B cell (primary cell): ENCODE results near the gene ITGA7. TPM values are rescaled to one million over a fixed set of nuclear protein-coding genes. Genes with fewer than 3 reads are reported as not detected.

ENCODE experiments used
- ATAC-seq: fragments of 200-7000 bp; cut with Tn5 transposase; one replicate; pipeline ENCODE4 v1.10.0; 2021; ENCODE audit warnings: low read depth, mild to moderate bottlenecking, moderate number of reproducible peaks, moderate library complexity
- CTCF ChIA-PET: fragments of 350-600 bp; sonication (Branson Sonifier 250); formaldehyde crosslinking; loops from one replicate; lab custom pipeline; 2021; ENCODE audit warnings: antibody characterized with exemption, inconsistent platforms; lab: Charles Lee
- POLR2A ChIA-PET: fragments of 350-600 bp; sonication (Branson Sonifier 250); formaldehyde crosslinking; loops from one replicate; lab custom pipeline; 2021; ENCODE audit warnings: antibody characterized with exemption; lab: Charles Lee
- DNase-seq: peaks from one replicate; pipeline ENCODE4 v3.0.0; 2013
- H2AFZ ChIP-seq: 2 replicates; pipeline ENCODE4 v1.6.1; 2012; ENCODE audit warnings: mild to moderate bottlenecking, low read depth, low read length; ENCODE audit not compliant: insufficient read depth, poor library complexity, severe bottlenecking
- H3K27ac ChIP-seq, 2 donors: 1 replicate in 1 of 2; 2 replicates in 1 of 2; pipeline ENCODE4 v1.5.1; 2012 to 2013; ENCODE audit warnings: low read length in 2 of 2, mild to moderate bottlenecking in 2 of 2, moderate library complexity in 1 of 2
- H3K27me3 ChIP-seq, 4 experiments: fragments of 200-600 bp in 1 of 4; sonication (generic) in 1 of 4; replicated peaks in 1 of 4; 1 replicate in 2 of 4; 2 replicates in 2 of 4; pipeline versions ENCODE4 v1.6.1 to v1.7.0; 2013 to 2016; ENCODE audit warnings: low read length in 3 of 4, mild to moderate bottlenecking in 2 of 4, mixed read lengths in 1 of 4, moderate library complexity in 1 of 4; ENCODE audit not compliant: insufficient read depth in 4 of 4, control insufficient read depth in 3 of 4; ENCODE audit errors: control extremely low read depth in 1 of 4
- H3K36me3 ChIP-seq, 2 experiments: replicated peaks in 1 of 2; 1 replicate in 1 of 2; 2 replicates in 1 of 2; pipeline versions ENCODE4 v1.6.1 to v1.7.1; 2013; ENCODE audit warnings: low read length in 1 of 2; ENCODE audit not compliant: insufficient read depth in 2 of 2, control insufficient read depth in 1 of 2; ENCODE audit errors: control extremely low read depth in 1 of 2, extremely low read depth in 1 of 2
- H3K4me1 ChIP-seq, 2 donors: fragments of 200-600 bp in 1 of 2; sonication (generic) in 1 of 2; 1 replicate in 1 of 2; 2 replicates in 1 of 2; pipeline versions ENCODE4 v1.5.1 to v1.6.1; 2013 to 2017; ENCODE audit warnings: low read length in 2 of 2; ENCODE audit not compliant: control insufficient read depth in 2 of 2, insufficient read depth in 2 of 2
- H3K4me2 ChIP-seq: replicated peaks from 2 replicates; pipeline ENCODE3; 2012; ENCODE audit warnings: mild to moderate bottlenecking, low read depth, low read length; ENCODE audit not compliant: poor library complexity, severe bottlenecking
- H3K4me3 ChIP-seq, 5 experiments: fragments of 200-600 bp in 1 of 5; sonication (generic) in 1 of 5; 1 replicate in 3 of 5; 2 replicates in 2 of 5; pipeline versions ENCODE4 v1.5.1 to v1.7.0; 2011 to 2016; ENCODE audit warnings: low read length in 4 of 5, mild to moderate bottlenecking in 4 of 5, low read depth in 2 of 5, control low read depth in 1 of 5, moderate library complexity in 1 of 5; ENCODE audit not compliant: insufficient read depth in 1 of 5; ENCODE audit errors: control extremely low read depth in 1 of 5, extremely low read depth in 1 of 5
- H3K79me2 ChIP-seq: fragments of 200-600 bp; sonication (generic); one replicate; pipeline ENCODE4 v1.6.0; 2016; ENCODE audit warnings: low read length; ENCODE audit not compliant: control insufficient read depth, insufficient read depth
- H3K9ac ChIP-seq: fragments of 200-600 bp; sonication (generic); 2 replicates; pipeline ENCODE4 v1.6.1; 2017; ENCODE audit warnings: mild to moderate bottlenecking, low read length, moderate library complexity
- H3K9me3 ChIP-seq, 3 donors: one replicate each; pipeline versions ENCODE4 v1.6.1 to v1.7.1; 2013; ENCODE audit warnings: low read length in 2 of 3; ENCODE audit not compliant: control insufficient read depth in 2 of 3, insufficient read depth in 1 of 3; ENCODE audit errors: control extremely low read depth in 1 of 3
- H4K20me1 ChIP-seq: 2 replicates; pipeline ENCODE4 v1.6.0; 2012; ENCODE audit warnings: mild to moderate bottlenecking, low read length; ENCODE audit not compliant: insufficient read depth, control insufficient read depth, poor library complexity, severe bottlenecking
- H3K27ac Mint-ChIP-seq: one replicate; pipeline ENCODE4 v1.8.0; 2021; ENCODE audit warnings: mixed read lengths
- H3K27me3 Mint-ChIP-seq: one replicate; pipeline ENCODE4 v1.8.0; 2021; ENCODE audit warnings: mixed read lengths
- H3K4me1 Mint-ChIP-seq: one replicate; pipeline ENCODE4 v1.8.0; 2021; ENCODE audit warnings: mixed read lengths
- H3K4me3 Mint-ChIP-seq: one replicate; pipeline ENCODE4 v1.8.0; 2021; ENCODE audit warnings: mixed read lengths
- H3K9me3 Mint-ChIP-seq: one replicate; pipeline ENCODE4 v1.8.0; 2022; ENCODE audit warnings: mixed read lengths; ENCODE audit not compliant: insufficient read depth
- CTCF ChIP-seq: fragments of 200-600 bp; IDR thresholded peaks from one replicate; pipeline ENCODE4 v1.8.0; 2022; ENCODE audit warnings: antibody characterized with exemption, mild to moderate bottlenecking
- EZH2 ChIP-seq: IDR thresholded peaks from 2 replicates; pipeline ENCODE4 v1.6.1; 2012; ENCODE audit warnings: borderline replicate concordance, low read depth, mild to moderate bottlenecking, moderate library complexity, low read length; ENCODE audit not compliant: insufficient read depth, poor library complexity, severe bottlenecking
- WGBS: methylation state at CpG from one replicate; pipeline ENCODE4 v1.1.5; 2013; ENCODE audit warnings: missing lambda C conversion rate; ENCODE audit not compliant: insufficient coverage; 5-methylcytosine and 5-hydroxymethylcytosine counted together
- intact Hi-C: fragments of 100-400 bp; cut with micrococcal nuclease; formaldehyde crosslinking; loops from one replicate; pipeline ENCODE4 v1.10.0; 2022
- polyA plus RNA-seq: library from polyadenylated mRNA; depleted of rRNA; stranded (reverse); fragments of >200 nt; gene quantifications from 2 replicates; pipeline ENCODE4 v1.2.3, GENCODE V29; 2012
- total RNA-seq, 2 donors: library from RNA; stranded (reverse); fragments of 120-200 nt in 1 of 2; gene quantifications; 1 replicate in 1 of 2; 2 replicates in 1 of 2; pipeline versions ENCODE4 v1.2.3 to v1.2.4, GENCODE V29; 2013 to 2022

The ITGA7 gene
- total and polyA plus RNA-seq, 2 donors (not counting 1 experiment from before 2014, with no cell fraction given): 2.4 to 3.3 TPM

GRCh38 chr12:55726971-55727370, 19.3 kb upstream of the ITGA7 start:
- Mint-ChIP-seq H3K4me1 (peaks cover 45% of the 10 kb centered on the region), H3K27me3 (no peaks in the 10 kb centered on the region), H3K27ac (peak overlapping the region; percentile 89), H3K4me3 (peak overlapping the region; percentile 82), H3K9me3 (no peaks in the 10 kb centered on the region)
- POLR2A ChIA-PET: no interaction called here
- Histone ChIP-seq H3K4me1 (peaks cover 21 to 40% of the 10 kb centered on the region in 2 donors), H3K9ac (no peak overlapping the region), H4K20me1 (no peaks in the 10 kb centered on the region), H3K27me3 (no peaks in the 10 kb centered on the region), H3K4me3 (no peak overlapping the region), H3K4me2 (no peak overlapping the region), H3K79me2 (no peaks in the 10 kb centered on the region), H2AFZ (no peak overlapping the region), H3K27ac (peak overlapping the region in 1 of 2 donors; percentile 16), H3K36me3 (peaks cover 0 to 17% of the 10 kb centered on the region in 2 experiments), H3K9me3 (no peaks in the 10 kb centered on the region)
- intact Hi-C loops: no loop called here
- TF ChIP-seq CTCF (no peak), EZH2 (no peak)
- 70% methylated on average over 10 of the region's 10 CpGs for WGBS
- DNase-seq: no peak
- ATAC-seq: no peak
- CTCF ChIA-PET: interaction anchor here (4.2 to 4.4 kb wide), 2 partner anchors 10 to 11 kb away, joined by 24 to 41 read pairs; partner anchors contain the start of gene BLOC1S1

DNA sequence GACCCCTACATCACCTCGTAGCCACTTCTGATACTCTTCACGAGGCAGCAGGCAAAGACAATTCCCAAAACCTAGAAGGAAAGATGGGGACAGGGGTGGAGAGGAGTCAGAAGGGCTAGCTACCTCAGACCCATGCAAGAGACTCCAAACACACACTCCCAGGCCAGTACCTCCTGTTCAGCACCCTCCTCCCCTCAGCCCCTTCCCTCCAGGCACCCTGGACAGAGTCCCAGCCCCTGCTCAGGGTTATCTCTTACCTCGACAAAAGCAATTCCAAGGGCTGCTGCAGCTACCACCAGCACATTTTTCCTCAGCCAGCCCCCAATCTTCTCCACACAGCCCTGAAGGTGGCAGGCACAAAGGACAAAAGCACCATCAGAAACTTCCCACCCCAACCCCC, 17.9 kb upstream of the ITGA7 start:
- no peaks in the 10 kb centered on the region for H3K27me3 Mint-ChIP-seq
- intact Hi-C loops: loop anchor here (2.0 kb wide), 1 partner anchor 71 kb away; no protein-coding TSS in a partner anchor
- no peak overlapping the region for H3K4me2 ChIP-seq
- no peaks in the 10 kb centered on the region for H3K27me3 ChIP-seq
- ChIA-PET POLR2A (no interaction called here), CTCF (interaction anchor here (0.7 to 11.0 kb wide), 5 partner anchors 10 to 219 kb away, joined by 3 to 147 read pairs (median 5); partner anchors contain the start of gene BLOC1S1)
- no peak overlapping the region for H3K27ac ChIP-seq
- no peak overlapping the region for H3K4me3 ChIP-seq
- WGBS: 89% methylated on average over 1 of the region's 3 CpGs
- peaks cover 47% of the 10 kb centered on the region for H3K4me1 Mint-ChIP-seq
- TF ChIP-seq CTCF (no peak), EZH2 (no peak)
- H3K36me3 ChIP-seq: peaks cover 0 to 18% of the 10 kb centered on the region in 2 experiments
- H3K27ac Mint-ChIP-seq: peak overlapping the region; percentile 86
- no peaks in the 10 kb centered on the region for H3K9me3 ChIP-seq
- no peaks in the 10 kb centered on the region for H3K9me3 Mint-ChIP-seq
- DNase-seq (no peak), ATAC-seq (no peak)
- no peak overlapping the region for H3K9ac ChIP-seq
- H3K4me1 ChIP-seq: peaks cover 21 to 40% of the 10 kb centered on the region in 2 donors
- H4K20me1 ChIP-seq: no peaks in the 10 kb centered on the region
- peak overlapping the region; percentile 13 for H3K4me3 Mint-ChIP-seq
- H3K79me2 ChIP-seq: no peaks in the 10 kb centered on the region
- H2AFZ ChIP-seq: no peak overlapping the region
